Heart right ventricle (tissue), 16 donors: ENCODE data around the gene TYSND1. TPM values are rescaled to one million over a fixed set of nuclear protein-coding genes. Genes with fewer than 3 reads are reported as not detected.

Source experiments
- ATAC-seq, 8 donors: fragments of 200-7000 bp; cut with Tn5 transposase; one replicate each; pipeline ENCODE4 v1.9.1; 2020; ENCODE audit warnings: mild to moderate bottlenecking in 8 of 8, moderate library complexity in 8 of 8, moderate number of reproducible peaks in 1 of 8
- DNase-seq, 2 donors: peaks; one replicate each; pipeline ENCODE4 v3.0.0-alpha.2; 2020
- H3K27ac ChIP-seq, 10 donors: fragments of 200-600 bp; sonication (generic) in 2 of 10; one replicate each; pipeline versions ENCODE4 v1.5.0 to v1.8.0; 2020 to 2022; ENCODE audit warnings: mild to moderate bottlenecking in 3 of 10
- H3K27me3 ChIP-seq, 7 donors: fragments of 200-600 bp; one replicate each; pipeline ENCODE4 v1.8.0; 2021 to 2022; ENCODE audit warnings: mild to moderate bottlenecking in 2 of 7
- H3K36me3 ChIP-seq, 9 donors: fragments of 200-600 bp; sonication (generic) in 1 of 9; one replicate each; pipeline versions ENCODE4 v1.5.0 to v1.8.0; 2020 to 2022; ENCODE audit warnings: mild to moderate bottlenecking in 2 of 9
- H3K4me1 ChIP-seq, 9 donors: fragments of 200-600 bp; sonication (generic) in 1 of 9; one replicate each; pipeline versions ENCODE4 v1.5.0 to v1.8.0; 2020 to 2022; ENCODE audit warnings: mild to moderate bottlenecking in 4 of 9
- H3K4me3 ChIP-seq, 10 donors: fragments of 200-600 bp; sonication (generic) in 2 of 10; one replicate each; pipeline versions ENCODE4 v1.5.0 to v1.8.0; 2020 to 2022; ENCODE audit warnings: mild to moderate bottlenecking in 7 of 10, moderate library complexity in 2 of 10
- H3K9me3 ChIP-seq, 11 donors: fragments of 200-600 bp in 10 of 11; sonication (generic) in 2 of 11; one replicate each; pipeline versions ENCODE4 v1.5.0 to v1.8.0; 2013 to 2022; ENCODE audit warnings: mild to moderate bottlenecking in 2 of 11, control low read depth in 1 of 11, moderate library complexity in 1 of 11
- CTCF ChIP-seq, 9 donors: fragments of 200-600 bp; sonication (generic) in 2 of 9; IDR thresholded peaks; one replicate each; pipeline versions ENCODE4 v1.5.0 to v1.8.0; 2021 to 2022; ENCODE audit warnings: antibody characterized with exemption in 9 of 9, mild to moderate bottlenecking in 5 of 9, moderate library complexity in 1 of 9
- WGBS, 2 donors: extraction: QIAGEN DNeasy Blood & Tissue Kit; methylation state at CpG; one replicate each; pipeline ENCODE4 v1.1.7; 2013; ENCODE audit warnings: inconsistent platforms in 1 of 2; 5-methylcytosine and 5-hydroxymethylcytosine counted together
- intact Hi-C, 10 donors: fragments of 100-400 bp; cut with DNase I; formaldehyde crosslinking; loops; one replicate each; pipeline versions ENCODE4 v1.11.1 to v1.14.2; 2022
- long read RNA-seq, 3 donors: library from polyadenylated mRNA; unstranded; transcript quantifications; one replicate each; pipeline ENCODE4 v2.0.0, GENCODE V29; 2020 to 2021
- polyA plus RNA-seq, 2 donors: library from polyadenylated mRNA; stranded (reverse); fragments of 200-250 nt; gene quantifications; one replicate each; pipeline ENCODE4 v1.2.3, GENCODE V29; 2013
- total RNA-seq, 10 donors: library from RNA; stranded (reverse); fragmentation: NEBNext Ultra II Directional in 3 of 10; extraction: Animal tissue kit (Norgen Biotek cat#: 25700) in 3 of 10; gene quantifications; one replicate each; pipeline versions ENCODE4 v1.2.1 to v1.2.4, GENCODE V29; 2021 to 2023
- donor health status: Arrhythmogenic right ventricular cardiomyopathy.
- donor health status: ischemic (EF 13 %, LVEDD 7.1; RV severe dilation, severe dysfunction).
- donor health status: healthy with polysubstance abuse.
- donor health status: DM: no; HTN: yes; CAD: no.
- donor health status: DM: no; HTN: no; CAD: no.
- donor health status: ischemic (EF 25% LVEDD 6.9; RV normal size, moderate dysfunction).
- donor health status: ischemic (EF 25% LVEDD 5.7; RV mildly dilated, moderate dysfunction).
- donor health status: healthy.
- donor health status: DM: yes; HTN: yes; CAD: no.
- donor health status: Ischemic cardiomyopathy.
- donor health status: ischemic (EF 35%, LVEDD 5.7; RV mildly dilated, moderate dysfunction).
- donor health status: nonischemic (EF 11% LVEDD 7.7; RV severe dilation, severe dysfunction).
- donor health status: DM: yes; HTN: yes; CAD: no.
- donor health status: PGD.
- donor health status: ischemic (EF 29% LVEDD 5.4; RV normal size, mild dysfunction).
- donor health status: nonischemic (EF 23%, LVEDD 6.1; RV moderate dilation, normal function).

The TYSND1 gene
- 1 to 10 TPM; 3.5 to 6.5 (median 4.6) TPM for total RNA-seq
- 1 to 10 TPM; 2.6 to 6.1 TPM for polyA plus RNA-seq
- long read RNA-seq, donor 1, transcript TYSND1-201 (4 exons, 3,644 nt) = major isoform, 13 of 19 reads
- long read RNA-seq, donor 1, partial matches to known transcripts = 4 of 19 reads
- long read RNA-seq, donor 1, other reads (novel, unspliced or antisense) = 0 of 19 reads
- long read RNA-seq, donor 2, transcript TYSND1-201 (4 exons, 3,644 nt) = major isoform, 9 of 21 reads
- long read RNA-seq, donor 2, partial matches to known transcripts = 2 of 21 reads
- long read RNA-seq, donor 2, other reads (novel, unspliced or antisense) = 6 of 21 reads
- long read RNA-seq, donor 3, partial matches to known transcripts = 1 of 6 reads
- long read RNA-seq, donor 3, other reads (novel, unspliced or antisense) = 1 of 6 reads

GRCh38 chr10:70146489-70147258 is at the start of gene TYSND1:
TSS of gene TYSND1 (minus strand) at chr10:70146700. CDS start at chr10:70146586, 114 bp downstream.
- intact Hi-C loops = loop anchor here in 2 of 10 donors (1.0 to 2.0 kb wide), 2 partner anchors 24 to 30 kb away; partner anchors contain the start of gene SAR1A (in 1 of the 2)
- TF ChIP-seq CTCF (IDR thresholded peaks at IDR 0.05) = peak; percentile 49 to 88 (median 70)
- ATAC-seq = peak; percentile 87 to 98 (median 96)
- H3K27ac ChIP-seq = peak within 1 kb of the TSS; percentile 83 to 97 (median 92)
- no peaks in the 10 kb centered on the region for H3K27me3 ChIP-seq
- peak within 1 kb of the TSS; percentile 74 to 90 (median 81) for H3K4me3 ChIP-seq
- H3K36me3 ChIP-seq = peaks cover 0 to 37% (median 10%) of the 10 kb centered on the region in 9 donors
- H3K9me3 ChIP-seq = no peaks in the 10 kb centered on the region
- H3K4me1 ChIP-seq = peaks cover 8 to 28% (median 20%) of the 10 kb centered on the region in 9 donors
- DNase-seq = peak; percentile 94 to 98
- WGBS, 2 donors = 1 to 2% methylated on average over 39 of the region's 39 CpGs

GRCh38 chr10:70193391-70193844 is 46.9 kb upstream of the TYSND1 start:
- ATAC-seq (peak in 5 of 8 donors; percentile 45 to 83 (median 64)), DNase-seq (no peak)
- Histone ChIP-seq H3K4me3 (no peak overlapping the region), H3K27me3 (no peaks in the 10 kb centered on the region), H3K9me3 (peaks cover 0 to 3% (median 0%) of the 10 kb centered on the region in 11 donors), H3K27ac (peak overlapping the region in 1 of 10 donors; percentile 54), H3K4me1 (peaks cover 0 to 52% (median 17%) of the 10 kb centered on the region in 9 donors), H3K36me3 (peaks cover 0 to 11% (median 4%) of the 10 kb centered on the region in 9 donors)
- WGBS, 2 donors = 92 to 95% methylated on average over 7 of the region's 7 CpGs
- intact Hi-C loops = no loop called here
- TF ChIP-seq CTCF (IDR thresholded peaks at IDR 0.05) = no peak

GRCh38 chr10:70192326-70192968 is 45.9 kb upstream of the TYSND1 start:
- 85 to 90% methylated on average over 5 of the region's 5 CpGs for WGBS, 2 donors

More at GRCh38 chr10:70192326-70192968, 45.9 kb upstream of the TYSND1 start:
- Histone ChIP-seq H3K4me1 (peaks cover 0 to 52% (median 17%) of the 10 kb centered on the region in 9 donors), H3K4me3 (no peak overlapping the region), H3K27ac (peak overlapping the region in 2 of 10 donors; percentile 48 to 54), H3K36me3 (peaks cover 0 to 3% (median 0%) of the 10 kb centered on the region in 9 donors), H3K27me3 (no peaks in the 10 kb centered on the region), H3K9me3 (no peaks in the 10 kb centered on the region)
- no peak for TF ChIP-seq CTCF (IDR thresholded peaks at IDR 0.05)
- no peak for ATAC-seq
- DNase-seq = no peak
- intact Hi-C loops = no loop called here
